GM21515 (cell line): Measurements from ENCODE around the gene SPOP.
"Not testable (repeated sequence)": the region's sequence is repeated elsewhere in the genome, so short reads cannot be mapped to it uniquely, and the experiment has no call there.

ENCODE experiments used
- ATAC-seq: cut with Tn5 transposase; IDR thresholded peaks from one replicate; pipeline ENCODE4 v1.9.1; 2021; ENCODE audit not compliant: unreplicated experiment

Gene SPOP

DNA sequence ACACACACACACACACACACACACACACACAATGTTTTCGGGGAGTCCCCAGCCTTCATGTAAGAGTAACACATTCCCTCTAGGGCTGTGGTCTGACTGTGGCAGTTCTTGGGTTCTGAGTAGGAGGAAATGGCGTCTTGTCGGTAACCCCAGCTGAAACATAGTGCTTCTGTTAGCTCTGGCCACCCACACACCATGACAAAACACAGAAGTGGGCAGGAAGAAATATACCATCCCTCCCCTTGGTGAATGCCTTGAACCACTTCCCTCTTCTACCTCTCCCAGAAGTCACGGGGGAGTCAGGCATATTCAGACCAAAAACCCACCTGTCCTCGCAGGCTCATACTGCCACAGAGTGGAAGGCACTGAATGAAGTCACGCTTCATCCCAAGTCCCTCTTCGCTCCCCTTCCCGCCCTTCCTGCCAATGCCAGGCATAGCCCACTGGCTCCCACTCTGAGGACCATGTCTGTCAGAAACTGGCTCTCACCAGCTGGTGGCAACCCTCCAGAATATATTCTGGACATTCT is 18.4 kb upstream of the SPOP start:
- ATAC-seq: peak; percentile 51

DNA sequence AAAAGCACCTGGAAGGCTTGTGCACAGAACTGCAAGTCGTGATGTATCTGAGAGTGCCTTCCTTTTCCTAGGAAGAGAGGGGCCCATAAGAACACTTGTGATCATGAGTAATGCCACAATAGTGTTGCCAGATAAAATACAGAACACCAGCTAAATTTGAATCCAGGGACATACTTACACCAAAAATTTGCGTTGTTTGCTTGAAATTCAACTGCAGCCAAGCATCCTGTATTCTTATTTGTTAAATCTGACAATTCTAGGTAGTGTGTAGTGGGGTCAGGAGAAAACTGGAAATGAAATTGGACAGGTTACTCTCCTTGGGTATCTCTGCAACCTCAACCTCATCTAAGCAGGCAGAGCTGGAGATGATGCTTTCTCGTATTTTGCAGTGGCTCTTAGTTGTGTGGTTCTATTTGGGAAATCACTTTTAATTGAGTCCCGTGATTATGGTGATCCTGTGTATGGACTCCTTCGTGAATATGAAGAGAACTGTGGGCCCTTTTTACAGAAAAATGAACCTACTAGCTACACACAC is 17.9 kb upstream of the SPOP start:
- no peak for ATAC-seq

DNA sequence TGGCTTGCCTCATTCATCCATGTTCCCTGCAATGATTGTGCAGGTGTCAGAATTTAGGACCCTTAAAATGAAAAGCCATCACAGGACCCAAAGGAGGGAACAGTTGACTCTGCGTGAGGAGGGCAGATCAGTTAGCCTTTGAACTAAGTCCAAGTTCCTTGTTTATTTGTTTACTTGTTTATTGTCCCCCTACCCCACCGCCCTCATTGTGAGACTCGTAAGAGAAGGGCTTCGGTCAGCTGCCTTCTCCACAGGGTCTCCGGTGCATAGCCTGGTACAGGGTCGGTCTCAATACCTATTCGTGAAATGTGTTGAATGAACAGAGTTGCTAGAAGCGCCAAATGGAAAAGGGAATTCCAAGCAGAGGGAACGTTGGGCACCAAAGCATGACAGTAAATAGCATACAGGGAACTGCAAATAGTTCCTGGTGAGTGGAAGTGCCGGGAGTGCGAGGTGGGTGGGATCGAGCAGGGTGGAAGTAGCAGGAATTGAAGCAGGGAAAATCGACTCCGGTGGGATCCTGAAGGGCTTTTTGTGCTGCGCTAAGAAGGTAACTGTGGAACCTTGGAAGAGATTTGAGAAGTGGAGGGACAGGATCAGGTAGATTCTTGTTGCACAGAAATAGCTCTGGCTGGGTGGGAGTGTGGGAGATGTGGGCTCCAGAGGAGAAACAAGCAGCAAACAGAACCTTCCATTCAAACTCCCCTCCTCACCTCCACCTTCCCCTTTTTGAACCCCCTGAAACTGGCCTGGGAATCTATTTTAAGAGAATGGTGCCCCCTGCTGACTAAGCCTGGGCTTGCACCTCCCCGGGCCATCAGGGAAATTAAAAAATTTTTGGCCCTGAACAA is 17.2 kb upstream of the SPOP start:
- ATAC-seq: no peak

DNA sequence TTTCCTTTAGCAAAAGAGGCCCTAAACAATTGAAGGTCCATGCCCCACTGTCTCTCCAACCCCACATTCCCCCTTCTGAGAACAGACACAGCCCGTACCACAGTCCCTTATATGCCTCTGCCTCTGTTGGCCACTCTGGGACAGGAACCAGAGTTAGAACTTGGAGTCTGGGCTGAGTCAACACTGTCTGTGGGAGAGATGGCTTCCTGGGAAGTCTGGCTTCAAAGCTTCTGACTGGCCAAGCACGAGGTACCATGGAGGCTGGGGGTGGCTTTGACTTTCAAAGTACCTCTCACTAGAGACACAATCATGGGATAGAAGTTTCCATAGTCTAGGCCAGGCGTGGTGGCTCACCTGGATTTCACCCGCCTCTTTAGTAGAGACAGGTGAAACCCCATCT is 14.9 kb upstream of the SPOP start:
- ATAC-seq: no peak

DNA sequence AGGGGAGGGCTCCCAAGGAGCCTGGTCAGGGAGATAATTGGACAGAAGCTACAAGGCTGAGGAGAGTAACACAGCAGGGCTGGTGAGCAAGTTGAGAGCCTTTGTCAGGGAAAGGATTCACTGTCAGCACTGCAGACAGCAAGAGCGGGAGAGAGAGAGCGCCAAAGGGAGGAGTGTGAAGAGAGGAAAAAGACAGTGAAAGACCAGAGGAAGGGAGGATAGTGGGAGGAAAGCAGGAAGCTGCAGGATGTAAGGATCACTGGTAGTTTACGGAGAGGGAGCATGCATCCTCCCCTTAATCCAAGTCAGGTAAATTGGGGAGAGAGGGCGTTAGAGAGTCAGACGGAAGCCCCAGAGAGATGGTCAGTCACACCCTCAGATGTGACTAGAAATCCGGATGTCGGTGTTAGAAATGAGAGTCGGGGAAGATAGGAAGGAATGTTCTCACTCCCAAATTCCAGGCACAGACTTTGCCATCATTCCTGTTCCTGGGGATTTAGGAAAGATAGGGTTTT is 13.8 kb upstream of the SPOP start:
- no peak for ATAC-seq

DNA sequence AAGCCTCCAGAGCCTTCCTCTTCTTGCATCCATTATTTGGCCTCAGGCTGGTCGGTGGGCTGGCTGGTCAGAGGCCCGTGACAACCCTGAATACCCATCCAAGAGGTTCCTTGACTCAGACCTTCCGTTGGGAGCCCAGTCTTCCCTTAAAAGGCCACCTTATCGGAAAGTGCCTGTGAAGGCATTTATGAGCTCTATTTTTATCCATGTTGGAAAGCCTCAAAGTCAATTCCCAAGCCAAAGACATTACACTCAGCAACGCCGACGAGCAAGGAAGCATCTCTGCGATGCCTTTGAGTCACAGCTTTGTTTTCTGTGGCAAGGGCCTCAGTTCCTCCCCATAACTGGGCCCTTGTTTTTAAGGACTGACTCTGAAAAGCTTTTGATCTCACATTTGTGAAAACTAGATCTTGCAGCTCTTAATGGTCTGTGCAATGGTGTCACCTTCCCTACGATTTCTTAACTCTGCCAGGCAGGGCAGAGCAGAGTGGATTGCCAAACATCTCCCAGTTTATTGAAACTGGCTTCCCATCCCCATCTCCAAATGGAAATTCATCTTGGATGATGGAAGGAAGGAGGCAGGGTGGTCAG is 13.3 kb upstream of the SPOP start:
- ATAC-seq: no peak

DNA sequence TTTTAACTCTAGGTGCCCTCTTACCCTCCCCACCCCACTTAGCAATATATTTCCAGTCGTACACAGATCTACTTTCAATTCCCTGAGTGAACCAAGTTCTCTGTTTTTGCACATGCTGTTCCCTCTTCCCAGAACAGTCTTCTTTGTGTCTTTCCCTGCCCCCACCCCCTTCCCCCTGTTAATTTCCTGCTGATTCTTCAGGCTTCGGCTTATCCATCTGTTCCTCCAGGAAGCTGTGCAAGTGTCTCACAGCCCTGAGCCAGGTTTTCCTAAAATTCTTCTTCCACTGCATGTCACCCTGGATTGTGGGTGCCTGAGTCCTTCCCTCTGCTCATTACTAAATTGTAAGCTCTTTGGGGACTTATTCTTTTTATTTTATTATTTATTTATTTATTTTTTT is 12.4 kb upstream of the SPOP start:
- no peak for ATAC-seq

DNA sequence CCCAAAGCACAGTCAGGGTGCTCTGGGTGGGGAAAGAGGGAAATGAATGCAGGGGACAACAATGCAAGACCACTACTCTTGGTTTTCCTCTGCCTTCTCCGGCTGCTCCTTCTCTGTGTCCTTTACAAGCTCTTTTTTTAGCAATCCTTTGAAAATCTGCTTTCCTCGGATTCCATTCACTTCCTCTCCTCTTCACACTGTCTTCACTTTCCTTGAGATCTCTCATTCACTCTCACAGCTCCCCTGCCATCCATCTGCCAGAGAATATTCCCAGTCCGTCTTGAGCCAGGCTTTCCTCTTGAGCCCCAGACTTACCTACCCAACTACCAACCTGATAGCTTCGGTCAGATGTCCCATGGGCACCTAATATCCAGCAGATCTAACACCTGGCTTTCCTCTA is 11.0 kb upstream of the SPOP start:
- ATAC-seq: no peak

DNA sequence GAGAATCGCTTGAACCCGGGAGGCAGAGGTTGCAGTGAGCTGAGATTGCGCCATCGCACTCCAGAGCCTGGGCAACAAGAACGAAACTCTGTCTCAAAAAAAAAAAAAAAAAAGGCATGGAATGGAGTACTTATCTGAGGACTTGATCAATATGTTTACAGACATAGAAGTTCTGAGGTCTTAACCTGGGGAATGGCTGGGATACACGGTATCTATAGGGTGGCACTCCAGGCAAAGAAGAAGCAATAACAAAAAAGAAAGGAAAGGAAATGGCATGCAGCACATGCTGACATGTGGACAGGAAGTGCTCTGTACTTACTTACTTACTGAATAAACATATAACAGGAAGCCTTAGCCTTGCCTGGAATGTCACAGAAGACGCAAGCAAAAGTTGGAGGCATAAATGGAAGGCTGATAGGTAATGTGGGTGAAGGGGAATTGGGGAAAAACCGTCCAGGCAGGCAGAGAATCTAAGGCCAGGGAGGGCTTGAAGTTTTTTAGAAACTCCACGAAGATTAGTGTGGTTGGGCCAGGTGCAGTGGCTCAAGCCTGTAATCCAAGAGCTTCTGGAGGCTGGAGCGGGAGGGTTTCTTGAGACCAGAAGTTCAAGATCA is 10.1 kb upstream of the SPOP start:
- no peak for ATAC-seq

DNA sequence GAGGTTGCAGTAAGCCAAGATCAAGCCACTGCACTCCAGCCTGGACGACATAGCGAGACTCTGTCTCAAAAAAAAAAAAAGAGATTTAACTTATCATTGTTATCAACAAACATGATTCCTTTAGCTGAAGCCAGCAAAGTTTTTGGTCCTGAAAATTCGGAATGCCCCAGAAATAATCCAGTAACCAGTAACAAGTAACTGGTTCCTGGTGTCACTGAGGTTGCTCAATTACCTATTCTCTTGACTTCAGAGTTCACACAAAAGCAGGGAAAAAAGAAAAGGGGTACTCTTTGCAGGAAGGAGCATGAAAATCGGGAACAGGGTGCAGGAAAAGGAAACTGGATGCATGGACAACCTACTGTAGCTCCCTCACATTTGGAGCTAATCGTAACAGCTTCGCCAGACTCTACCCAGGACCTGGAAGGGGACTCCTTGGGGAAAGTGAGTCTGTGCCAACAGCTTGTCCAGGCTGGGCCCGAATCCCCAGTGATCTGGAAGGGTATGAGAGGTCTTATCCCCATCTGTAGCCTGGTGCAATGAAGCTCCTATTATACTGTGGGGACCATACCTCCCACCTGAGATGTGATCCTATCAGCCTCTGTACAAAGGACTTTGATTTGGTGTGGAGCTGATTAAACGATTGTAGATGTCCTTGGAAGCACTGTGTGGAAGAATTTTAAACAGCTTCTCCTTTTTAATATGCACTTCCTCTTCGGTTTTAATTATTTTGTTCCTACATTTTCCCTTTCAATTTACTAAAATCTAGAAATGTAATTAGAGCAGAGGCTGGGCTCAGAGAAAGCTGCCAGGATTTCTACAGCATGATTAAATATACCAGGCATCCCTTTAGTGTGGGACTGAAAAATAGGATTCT is 3.4 kb upstream of the SPOP start:
- ATAC-seq: no peak

DNA sequence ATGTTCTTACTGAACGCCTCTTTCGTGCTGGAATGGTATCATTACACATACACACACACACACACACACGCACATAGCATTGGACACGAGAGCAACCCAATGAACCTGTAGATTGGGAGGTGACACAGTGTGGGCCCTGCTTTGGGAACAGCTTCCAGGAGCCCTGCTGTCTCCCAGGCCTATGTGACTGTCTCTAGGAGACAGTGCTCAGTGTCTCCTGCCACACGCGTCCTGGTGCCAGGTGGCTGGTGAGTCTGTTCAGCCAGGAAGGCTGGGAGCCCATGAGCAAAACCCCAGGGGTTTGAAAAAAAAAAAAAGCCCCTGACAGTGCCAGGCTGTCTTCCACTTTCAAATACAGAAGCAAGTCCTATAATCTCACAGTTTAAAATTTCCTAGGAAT is 2.4 kb upstream of the SPOP start:
- ATAC-seq: no peak

DNA sequence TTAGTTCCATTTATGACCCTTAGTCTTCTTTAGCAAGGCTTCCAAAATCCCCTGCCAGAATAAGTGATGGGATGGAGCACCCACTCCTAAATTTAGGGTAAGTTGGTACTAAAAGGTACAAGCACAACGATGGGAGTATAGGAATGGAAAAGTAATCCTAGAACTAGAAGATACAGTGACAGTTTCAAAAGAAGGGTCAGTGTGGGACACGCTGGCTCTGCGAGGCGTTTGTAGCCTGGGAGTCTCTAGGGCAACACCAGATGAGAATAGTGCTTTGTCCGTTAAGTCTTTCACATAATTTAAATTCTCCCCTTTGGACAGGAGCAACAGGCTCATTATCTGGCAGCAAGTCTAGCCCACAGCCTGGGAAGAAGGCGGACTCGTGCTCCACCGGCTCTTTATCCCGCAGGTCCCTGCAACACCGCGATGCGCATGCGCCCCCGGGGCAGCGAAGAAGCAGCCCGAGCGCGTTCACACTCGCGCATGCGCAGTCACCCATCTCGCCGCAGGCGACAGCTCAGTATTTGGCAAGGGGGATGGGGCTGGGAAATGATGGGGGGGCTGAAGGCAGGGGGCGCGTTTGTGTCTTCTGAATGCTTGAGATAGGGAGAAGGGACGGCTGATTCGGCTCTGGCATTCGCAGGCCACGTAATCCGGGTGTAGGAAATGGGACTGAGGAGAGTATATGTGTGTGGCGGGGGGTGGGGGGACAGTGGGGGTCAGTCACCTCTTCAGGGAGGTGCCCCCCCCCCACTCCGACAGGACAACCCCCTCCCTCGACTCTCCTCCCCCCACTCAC is 564 bp downstream of the SPOP start:
- ATAC-seq: peak; percentile 44

DNA sequence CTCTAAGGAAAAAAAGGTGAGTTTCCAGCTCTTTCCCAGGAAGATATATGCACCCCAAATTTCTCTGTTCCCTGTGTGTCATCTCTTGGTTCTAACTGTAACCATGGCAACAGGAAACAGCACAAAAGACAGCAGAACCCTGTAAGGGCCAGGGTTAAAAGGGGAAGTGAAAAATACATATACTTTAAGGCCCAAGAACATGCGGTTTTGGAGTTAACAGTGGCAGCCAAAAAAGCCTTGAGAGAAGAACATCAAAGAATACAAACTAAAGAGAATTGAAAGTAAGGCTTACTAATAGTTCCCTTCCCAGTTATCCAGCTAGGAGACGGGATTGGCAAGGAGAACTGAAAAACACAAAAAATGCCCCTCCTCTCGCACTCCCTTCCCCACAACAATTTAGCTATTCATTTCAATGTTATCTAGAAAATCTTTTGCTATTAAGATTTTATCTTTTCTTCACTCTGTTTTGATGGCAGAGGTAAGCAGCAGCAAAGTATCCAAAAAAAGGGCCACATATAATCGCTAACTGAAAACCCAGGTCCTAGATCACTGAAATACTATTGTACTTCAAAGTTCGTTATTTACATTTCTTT is 1.5 kb downstream of the SPOP start:
- ATAC-seq: peak; percentile 55

DNA sequence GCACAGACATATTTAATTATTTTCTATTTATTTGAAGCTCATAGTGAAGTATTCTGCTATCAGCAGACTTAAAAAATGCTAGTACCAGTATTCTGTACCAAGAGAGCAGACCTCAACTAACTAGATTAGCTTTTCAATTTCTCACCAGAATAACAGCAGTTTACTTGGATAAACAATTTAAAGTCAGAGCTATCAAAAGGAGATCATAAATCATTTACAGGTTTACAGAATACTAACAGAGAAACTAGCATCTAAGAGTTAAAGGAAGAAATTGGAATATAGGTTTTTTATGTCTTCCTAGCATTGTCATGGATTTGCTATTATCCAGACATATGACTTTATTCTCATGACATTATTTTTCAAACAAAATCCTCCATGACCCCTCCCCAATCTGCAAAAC is 3.4 kb downstream of the SPOP start:
- ATAC-seq: no peak

DNA sequence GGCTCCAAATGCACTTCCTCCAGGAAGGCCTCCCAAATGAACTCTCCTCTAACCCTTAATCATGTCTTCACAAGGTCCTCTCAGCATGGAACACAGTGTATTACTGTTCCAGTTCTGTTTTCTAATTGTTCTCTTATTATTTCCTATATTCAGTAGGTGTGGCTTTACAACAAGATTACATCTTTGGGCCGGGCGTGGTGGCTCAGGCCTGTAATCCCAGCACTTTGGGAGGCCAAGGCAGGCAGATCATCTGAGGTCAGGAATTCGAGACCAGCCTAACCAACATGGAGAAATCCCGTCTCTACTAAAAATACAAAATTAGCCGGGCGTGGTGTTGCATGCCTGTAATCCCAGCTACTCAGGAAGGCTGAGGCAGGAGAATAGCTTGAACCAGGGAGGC is 4.2 kb downstream of the SPOP start:
- ATAC-seq: not testable (repeated sequence)

DNA sequence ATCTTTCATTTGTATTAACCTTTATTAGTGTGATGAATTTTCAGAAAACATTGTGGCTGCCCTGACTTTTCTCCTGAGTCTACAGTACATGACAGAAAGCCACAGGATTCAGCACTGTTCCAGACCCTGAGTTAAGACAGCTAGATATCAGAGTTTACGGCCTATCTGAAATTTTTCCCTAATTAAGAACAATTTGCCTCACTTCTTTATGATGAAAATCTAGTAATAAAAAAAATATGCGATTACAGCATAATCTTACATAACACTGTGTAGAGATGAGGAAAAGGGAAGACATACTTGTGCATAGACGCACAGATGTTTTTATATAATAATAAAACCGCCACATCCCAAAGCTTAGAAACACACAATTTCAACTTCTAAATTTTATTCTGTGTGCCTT is 7.3 kb downstream of the SPOP start:
- no peak for ATAC-seq

DNA sequence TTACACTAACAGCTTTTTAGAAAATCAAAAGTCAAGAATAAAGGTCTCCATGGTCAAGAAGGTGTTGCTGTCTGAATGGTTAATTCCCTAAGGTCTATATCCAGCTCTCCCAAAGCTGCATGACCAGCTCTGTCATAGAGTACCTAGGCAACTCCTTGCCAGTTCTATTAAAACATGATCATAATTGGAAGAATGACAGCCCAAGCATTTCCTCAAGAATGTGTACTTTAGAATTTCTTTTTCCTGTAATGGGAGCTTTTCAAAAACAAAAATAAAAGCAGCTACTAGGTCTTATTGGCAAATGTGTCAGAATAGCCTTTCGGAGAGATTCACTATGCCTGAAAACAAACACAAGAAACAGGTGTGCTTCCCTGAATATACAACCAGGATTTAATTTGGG is 7.9 kb downstream of the SPOP start:
- ATAC-seq: no peak

DNA sequence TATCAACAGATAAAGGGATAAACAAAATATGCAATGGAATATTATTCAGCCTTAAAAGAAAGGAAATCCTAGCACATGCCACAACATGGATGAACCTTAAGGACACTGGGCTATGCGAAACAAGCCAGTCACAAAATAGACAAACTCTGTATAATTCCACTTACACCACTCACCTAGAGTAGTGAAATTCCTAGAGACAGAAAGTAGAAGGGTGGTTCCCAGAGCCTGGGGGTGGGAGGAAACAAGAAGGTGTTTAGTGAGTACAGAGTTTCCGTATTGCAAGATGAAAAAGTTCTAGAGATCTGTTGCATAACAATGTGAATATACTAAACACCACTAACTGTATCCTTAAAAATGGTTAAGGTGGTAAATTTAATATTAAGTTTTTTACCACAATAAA is 10.0 kb downstream of the SPOP start:
- ATAC-seq: no peak

DNA sequence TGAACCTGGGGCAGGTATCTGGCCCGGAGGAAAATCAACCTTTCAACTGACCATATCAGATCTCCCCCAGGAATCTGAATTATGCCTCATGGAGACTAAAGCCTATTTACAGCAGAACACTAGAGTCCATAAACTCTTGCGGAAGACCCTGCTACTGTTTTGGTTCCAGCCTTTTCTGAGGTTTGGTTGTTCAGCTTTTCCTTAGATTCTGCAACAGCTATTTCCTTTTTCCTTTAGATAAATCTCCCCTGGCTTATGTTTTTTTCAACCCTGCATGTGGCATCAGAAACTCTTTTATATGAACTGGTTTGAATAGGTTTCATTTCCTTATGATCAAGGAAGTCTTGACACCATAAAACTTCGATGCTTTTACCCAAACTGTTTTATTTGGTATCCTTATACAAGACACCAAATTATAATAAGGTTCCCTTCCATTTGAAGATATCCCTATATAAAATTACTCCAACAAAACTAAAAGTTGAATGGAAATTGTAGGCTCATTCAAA is 13.1 kb downstream of the SPOP start:
- ATAC-seq: no peak
